Colonic mucosa (tissue), 4 donors: ENCODE measurements around the gene PABPN1. TPM values are rescaled to one million over a fixed set of nuclear protein-coding genes. Genes with fewer than 3 reads are reported as not detected.
A peak's percentile ranks its signal among the peaks of the same experiment; 100 is the strongest.

Experiments used
- DNase-seq: peaks from one replicate; pipeline ENCODE4 v3.0.0-alpha.2; 2020
- H3K27ac ChIP-seq: fragments of 200-600 bp; one replicate; pipeline ENCODE4 v1.8.0; 2021
- H3K27me3 ChIP-seq: fragments of 200-600 bp; one replicate; pipeline ENCODE4 v1.8.0; 2021
- H3K36me3 ChIP-seq: fragments of 200-600 bp; one replicate; pipeline ENCODE4 v1.8.0; 2021
- H3K4me1 ChIP-seq: fragments of 200-600 bp; one replicate; pipeline ENCODE4 v1.8.0; 2021; ENCODE audit warnings: mild to moderate bottlenecking
- H3K4me3 ChIP-seq: fragments of 200-600 bp; one replicate; pipeline ENCODE4 v1.8.0; 2021
- H3K9ac ChIP-seq, 2 donors: one replicate each; pipeline ENCODE4 v1.7.0; 2013; ENCODE audit warnings: control low read depth in 2 of 2, low read depth in 2 of 2, low read length in 2 of 2
- H3K9me3 ChIP-seq: fragments of 200-600 bp; one replicate; pipeline ENCODE4 v1.8.0; 2021
- CTCF ChIP-seq: fragments of 200-600 bp; IDR thresholded peaks from one replicate; pipeline ENCODE4 v1.8.0; 2022; ENCODE audit warnings: antibody characterized with exemption, mild to moderate bottlenecking
- intact Hi-C: fragments of 100-400 bp; cut with DNase I; formaldehyde crosslinking; loops from one replicate; pipeline ENCODE4 v1.14.1; 2022
- total RNA-seq, 2 donors: library from RNA; stranded (reverse); fragmentation: NEBNext Ultra II Directional in 1 of 2; extraction: Animal tissue kit (Norgen Biotek cat#: 25700) in 1 of 2; gene quantifications; one replicate each; pipeline ENCODE4 v1.2.1, GENCODE V29; 2021
- donor health status: healthy.
- donor health status: DM: no; HTN: no; CAD: no.
- donor health status: DM: no; HTN: no; CAD: no.

The PABPN1 gene
- total RNA-seq, 2 donors from 2014 or later = 122 to 197 TPM

- H3K4me3 ChIP-seq = peak within 1 kb of the TSS; percentile 70
- peak within 1 kb of the TSS; percentile 74 to 95 for H3K9ac ChIP-seq
- H3K4me1 ChIP-seq = peaks cover under 1% of the 10 kb centered on the region
- peak; percentile 82 for DNase-seq
- H3K9me3 ChIP-seq = no peaks in the 10 kb centered on the region
- TF ChIP-seq CTCF = no peak
- no peaks in the 10 kb centered on the region for H3K36me3 ChIP-seq
- no peaks in the 10 kb centered on the region for H3K27me3 ChIP-seq
- intact Hi-C loops = no loop called here
- H3K27ac ChIP-seq = peak within 1 kb of the TSS; percentile 97
These were observed 18.7 kb upstream of the PABPN1 start, which contains the start of gene PPP1R3E for GRCh38 chr14:23302290-23303225. Gene PPP1R3E, minus strand, starts transcription at chr14:23302859. Its CDS starts 283 bp downstream, at chr14:23302576.

- Histone ChIP-seq H3K27ac (peak within 1 kb of the TSS; percentile 91), H3K4me3 (peak within 1 kb of the TSS; percentile 70), H3K27me3 (no peaks in the 10 kb centered on the region), H3K4me1 (peaks cover 17% of the 10 kb centered on the region), H3K9ac (peak within 1 kb of the TSS; percentile 89 to 99), H3K9me3 (no peaks in the 10 kb centered on the region), H3K36me3 (no peaks in the 10 kb centered on the region)
- intact Hi-C loops = no loop called here
- DNase-seq = peak; percentile 96
- TF ChIP-seq CTCF = no peak
These were observed 14.7 kb upstream of the PABPN1 start, which contains the start of gene BCL2L2 for GRCh38 chr14:23306412-23307145. Gene BCL2L2, plus strand, starts transcription at chr14:23306833. Its CDS starts 935 bp downstream, at chr14:23307768.

- peak overlapping the region; percentile 70 for H3K4me3 ChIP-seq
- H3K4me1 ChIP-seq = peaks cover 17% of the 10 kb centered on the region
- peak overlapping the region; percentile 91 for H3K27ac ChIP-seq
- H3K9me3 ChIP-seq = no peaks in the 10 kb centered on the region
- no peak for DNase-seq
- H3K36me3 ChIP-seq = no peaks in the 10 kb centered on the region
- peak overlapping the region; percentile 89 to 99 for H3K9ac ChIP-seq
- TF ChIP-seq CTCF = no peak
- intact Hi-C loops = no loop called here
- no peaks in the 10 kb centered on the region for H3K27me3 ChIP-seq
These were observed 14.1 kb upstream of the PABPN1 start for GRCh38 chr14:23307146-23307530.

GRCh38 chr14:23307687-23308644, 13.3 kb upstream of the PABPN1 start:
- Histone ChIP-seq H3K4me3 (peak overlapping the region; percentile 70), H3K4me1 (peaks cover 17% of the 10 kb centered on the region), H3K27ac (peak overlapping the region; percentile 91), H3K36me3 (no peaks in the 10 kb centered on the region), H3K9ac (peak overlapping the region; percentile 89 to 99), H3K9me3 (no peaks in the 10 kb centered on the region), H3K27me3 (no peaks in the 10 kb centered on the region)
- no peak for DNase-seq
- no peak for TF ChIP-seq CTCF
- intact Hi-C loops = no loop called here
